AG04450 (cell line): ENCODE measurements around the gene PLAU. TPM values are rescaled to one million over a fixed set of nuclear protein-coding genes. Genes with fewer than 3 reads are reported as not detected.

ENCODE experiments used
- CTCF ChIA-PET: fragments of 300-600, 350-600 bp; formaldehyde crosslinking; extraction: SDS; loops from one replicate; lab custom pipeline; 2022; ENCODE audit warnings: antibody characterized with exemption, inconsistent platforms; lab: Charles Lee
- POLR2A ChIA-PET: fragments of 350-600 bp; formaldehyde crosslinking; extraction: SDS; loops from one replicate; lab custom pipeline; 2021; ENCODE audit warnings: antibody characterized with exemption, inconsistent platforms; lab: Yijun Ruan, JAX
- DNase-seq: peaks from one replicate; pipeline ENCODE4 v3.0.0-alpha.2; 2011; ENCODE audit warnings: low read depth, low spot score
- H3K27ac ChIP-seq: one replicate; pipeline ENCODE4 v1.5.1; 2012; ENCODE audit warnings: low read depth, low read length, control low read depth
- H3K27me3 ChIP-seq: one replicate; pipeline ENCODE4 v1.6.0; 2012; ENCODE audit warnings: low read length; ENCODE audit not compliant: control insufficient read depth, insufficient read depth
- H3K4me3 ChIP-seq: 2 replicates; pipeline ENCODE4 v1.5.1; 2011; ENCODE audit warnings: mild to moderate bottlenecking, low read depth, low read length, control low read depth
- H3K9me3 ChIP-seq: 2 replicates; pipeline ENCODE4 v1.5.1; 2012; ENCODE audit warnings: low read length; ENCODE audit not compliant: control insufficient read depth, insufficient read depth
- CTCF ChIP-seq: IDR thresholded peaks from 2 replicates; pipeline ENCODE4 v1.5.1; 2011; ENCODE audit warnings: low read depth, low read length, control low read depth, inconsistent platforms
- polyA plus RNA-seq: library from polyadenylated mRNA; depleted of rRNA; stranded (reverse); fragments of >200 nt; gene quantifications from 2 replicates; pipeline ENCODE4 v1.2.3, GENCODE V29; 2011; rRNA removed

The PLAU gene
- polyA plus RNA-seq, 1 experiment: 241 TPM

DNA sequence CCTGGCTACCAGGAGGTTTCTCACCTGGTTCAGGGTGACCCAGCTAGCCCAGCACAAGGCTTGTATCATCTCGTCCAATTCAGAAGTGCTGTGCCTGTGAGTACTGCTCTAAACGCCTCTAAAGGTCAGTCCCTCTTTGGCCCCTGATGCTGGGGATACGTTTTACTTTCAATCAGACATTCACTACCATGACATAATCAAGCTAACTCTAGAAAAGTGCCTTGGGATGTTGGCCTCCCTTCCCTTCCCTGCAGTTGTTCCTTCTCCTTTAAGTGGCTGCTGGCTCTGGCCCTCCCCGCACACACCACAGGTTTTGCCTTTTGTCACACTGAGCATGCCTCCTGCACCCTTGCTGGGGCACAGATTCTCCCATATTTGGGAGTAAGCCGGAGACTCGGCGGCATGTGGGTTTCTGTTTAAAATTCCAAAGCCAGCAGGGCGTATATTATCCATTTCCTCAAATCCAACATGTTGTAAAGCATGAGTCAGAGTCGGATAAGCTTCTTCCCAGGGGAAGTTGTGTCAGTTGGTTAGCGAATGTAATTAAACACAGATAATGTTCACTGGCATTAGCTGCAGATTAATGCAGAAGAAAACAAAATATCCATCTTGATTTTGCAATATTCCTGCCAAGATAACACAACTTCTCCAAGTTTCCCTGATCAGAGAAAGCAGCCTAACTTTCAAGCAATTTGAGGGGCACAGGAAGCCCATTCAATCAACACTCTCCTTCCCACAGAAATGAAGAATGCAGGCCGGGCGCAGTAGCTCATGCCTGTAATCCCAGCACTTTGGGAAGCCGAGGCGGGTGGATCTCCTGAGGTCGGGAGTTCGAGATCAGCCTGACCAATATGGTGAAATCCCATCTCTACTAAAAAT, 55.2 kb downstream of the PLAU start:
- DNase-seq: peak; percentile 98
- peak overlapping the region; percentile 5 for H3K4me3 ChIP-seq
- CTCF ChIA-PET: interaction anchor here (0.8 to 3.2 kb wide), 4 partner anchors 10 to 80 kb away, joined by 3 to 16 read pairs (median 4); no protein-coding TSS in a partner anchor

DNA sequence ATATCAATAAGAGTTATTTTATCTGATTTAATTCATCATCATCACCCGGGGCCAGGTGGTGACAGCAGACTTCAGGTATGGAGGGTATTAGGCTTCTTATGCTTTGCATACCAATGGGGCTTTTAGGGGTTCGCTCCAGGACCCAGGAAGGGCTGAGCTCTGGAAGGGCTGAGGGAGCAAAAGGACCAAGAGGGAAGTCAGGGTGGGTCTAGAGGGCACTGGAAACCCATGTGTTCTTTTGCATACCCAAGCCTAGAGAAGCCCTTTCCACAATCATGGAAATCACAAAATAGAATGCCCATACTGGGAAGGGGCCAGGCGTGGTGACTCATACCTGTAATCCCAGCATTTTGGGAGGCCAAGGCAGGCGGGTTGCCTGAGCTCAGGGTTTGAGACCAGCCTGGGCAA, 56.1 kb downstream of the PLAU start:
- Histone ChIP-seq H3K27me3 (no peaks in the 10 kb centered on the region), H3K4me3 (no peak overlapping the region), H3K27ac (peak overlapping the region; percentile 89), H3K9me3 (no peaks in the 10 kb centered on the region)
- CTCF ChIA-PET: interaction anchor here (1.6 to 3.2 kb wide), 3 partner anchors 10 to 79 kb away, joined by 4 to 16 read pairs (median 5); no protein-coding TSS in a partner anchor
- POLR2A ChIA-PET: interaction anchor here (1.5 kb wide), 1 partner anchor 30 kb away, joined by 5 read pairs; the partner anchor contains the start of gene VCL
- TF ChIP-seq CTCF: no peak
- DNase-seq: no peak

More for the DNA sequence above, 55.2 kb downstream of the PLAU start:
- POLR2A ChIA-PET: interaction anchor here (0.5 to 2.4 kb wide), 13 partner anchors 10 to 120 kb away, joined by 3 to 20 read pairs (median 4); partner anchors contain the start of gene VCL
- Histone ChIP-seq H3K9me3 (no peaks in the 10 kb centered on the region), H3K27ac (peak overlapping the region; percentile 97), H3K27me3 (no peaks in the 10 kb centered on the region)
- TF ChIP-seq CTCF: no peak

Other genes starting within 250 kb of the PLAU start
- gene AGAP5, start 213.0 kb upstream of the PLAU start, polyA plus RNA-seq: 2.9 and 3.3 TPM in 2 replicates
- 86.9 and 97.4 TPM in 2 replicates for gene SEC24C, start 166.8 kb upstream of the PLAU start, polyA plus RNA-seq
- 31.2 and 45.4 TPM in 2 replicates for gene CHCHD1, start 129.1 kb upstream of the PLAU start, polyA plus RNA-seq
- gene ZSWIM8, start 125.5 kb upstream of the PLAU start, polyA plus RNA-seq: 44.2 and 58.3 TPM in 2 replicates
- 11.4 and 13.2 TPM in 2 replicates for gene NDST2, start 99.5 kb upstream of the PLAU start, polyA plus RNA-seq
- gene CAMK2G, start 36.6 kb upstream of the PLAU start, polyA plus RNA-seq: 22.3 and 23.7 TPM in 2 replicates
- 313 and 327 TPM in 2 replicates for gene VCL, start 87.0 kb downstream of the PLAU start, polyA plus RNA-seq
- 52.0 and 70.7 TPM in 2 replicates for gene AP3M1, start 239.7 kb downstream of the PLAU start, polyA plus RNA-seq
- gene ADK, start 240.1 kb downstream of the PLAU start, polyA plus RNA-seq: 31.3 and 41.9 TPM in 2 replicates